ACC112 (cell line): ENCODE data around the gene HGFAC.

Source experiments
- H2AFZ ChIP-seq: fragments of 200-600 bp; sonication (generic); one replicate; pipeline ENCODE4 v1.6.0; 2017; ENCODE audit warnings: antibody characterized with exemption, low read length; ENCODE audit not compliant: unreplicated experiment
- H3K27ac ChIP-seq: fragments of 200-600 bp; sonication (generic); 2 replicates; pipeline ENCODE4 v1.5.1; 2014; ENCODE audit warnings: low read depth, mild to moderate bottlenecking, antibody characterized with exemption, low read length, moderate library complexity
- H3K27me3 ChIP-seq: fragments of 200-600 bp; sonication (generic); 2 replicates; pipeline ENCODE4 v1.6.1; 2014; ENCODE audit warnings: mild to moderate bottlenecking, antibody characterized with exemption, low read length, moderate library complexity, mixed read lengths; ENCODE audit not compliant: insufficient read depth
- H3K36me3 ChIP-seq: fragments of 200-600 bp; sonication (generic); 2 replicates; pipeline ENCODE4 v1.6.1; 2016; ENCODE audit warnings: mild to moderate bottlenecking, antibody characterized with exemption, low read length, moderate library complexity, mixed read lengths; ENCODE audit not compliant: insufficient read depth
- H3K4me1 ChIP-seq: fragments of 200-600 bp; sonication (generic); one replicate; pipeline ENCODE4 v1.6.1; 2016; ENCODE audit warnings: low read length, mixed read lengths; ENCODE audit not compliant: insufficient read depth, unreplicated experiment, control insufficient read depth
- H3K4me3 ChIP-seq: fragments of 200-600 bp; sonication (generic); 2 replicates; pipeline ENCODE4 v1.5.1; 2014; ENCODE audit warnings: mild to moderate bottlenecking, low read depth, low read length
- H3K79me2 ChIP-seq: fragments of 200-600 bp; sonication (generic); one replicate; pipeline ENCODE4 v1.6.0; 2016; ENCODE audit warnings: low read length; ENCODE audit not compliant: control insufficient read depth, unreplicated experiment, insufficient read depth

Gene HGFAC

GRCh38 chr4:3411676-3412075 lies 30.1 kb upstream of the HGFAC start:
- Histone ChIP-seq H3K36me3 (no peaks in the 10 kb centered on the region), H3K4me3 (no peak overlapping the region), H3K4me1 (no peaks in the 10 kb centered on the region), H3K79me2 (no peaks in the 10 kb centered on the region), H3K27ac (no peak overlapping the region), H3K27me3 (no peaks in the 10 kb centered on the region), H2AFZ (no peak overlapping the region)

GRCh38 chr4:3412257-3413020 lies 29.3 kb upstream of the HGFAC start:
- Histone ChIP-seq H3K79me2 (no peaks in the 10 kb centered on the region), H3K4me1 (no peaks in the 10 kb centered on the region), H3K4me3 (no peak overlapping the region), H2AFZ (no peak overlapping the region), H3K27me3 (no peaks in the 10 kb centered on the region), H3K27ac (no peak overlapping the region), H3K36me3 (no peaks in the 10 kb centered on the region)

- no peaks in the 10 kb centered on the region for H3K4me1 ChIP-seq
- no peaks in the 10 kb centered on the region for H3K79me2 ChIP-seq
- H3K27me3 ChIP-seq: no peaks in the 10 kb centered on the region
- H2AFZ ChIP-seq: no peak overlapping the region
- no peaks in the 10 kb centered on the region for H3K36me3 ChIP-seq
- no peak overlapping the region for H3K4me3 ChIP-seq
- H3K27ac ChIP-seq: no peak overlapping the region
These were observed 28.5 kb upstream of the HGFAC start for GRCh38 chr4:3413217-3413671.

GRCh38 chr4:3413675-3414420 lies 27.9 kb upstream of the HGFAC start:
- Histone ChIP-seq H3K27ac (no peak overlapping the region), H3K4me3 (no peak overlapping the region), H3K4me1 (no peaks in the 10 kb centered on the region), H3K36me3 (no peaks in the 10 kb centered on the region), H3K27me3 (no peaks in the 10 kb centered on the region), H3K79me2 (no peaks in the 10 kb centered on the region), H2AFZ (no peak overlapping the region)

- Histone ChIP-seq H2AFZ (no peak overlapping the region), H3K27ac (no peak overlapping the region), H3K79me2 (no peaks in the 10 kb centered on the region), H3K27me3 (no peaks in the 10 kb centered on the region), H3K4me3 (no peak overlapping the region), H3K36me3 (no peaks in the 10 kb centered on the region), H3K4me1 (no peaks in the 10 kb centered on the region)
These were observed 27.1 kb upstream of the HGFAC start for GRCh38 chr4:3414421-3415279.

- Histone ChIP-seq H2AFZ (no peak overlapping the region), H3K36me3 (no peaks in the 10 kb centered on the region), H3K79me2 (no peaks in the 10 kb centered on the region), H3K4me3 (no peak overlapping the region), H3K27me3 (no peaks in the 10 kb centered on the region), H3K27ac (no peak overlapping the region), H3K4me1 (no peaks in the 10 kb centered on the region)
These were observed 26.2 kb upstream of the HGFAC start for GRCh38 chr4:3415471-3416141.

- Histone ChIP-seq H3K79me2 (no peaks in the 10 kb centered on the region), H3K27ac (no peak overlapping the region), H3K4me3 (no peak overlapping the region), H3K27me3 (no peaks in the 10 kb centered on the region), H2AFZ (no peak overlapping the region), H3K36me3 (no peaks in the 10 kb centered on the region), H3K4me1 (no peaks in the 10 kb centered on the region)
These were observed 25.5 kb upstream of the HGFAC start for GRCh38 chr4:3416270-3416669.

- Histone ChIP-seq H3K27me3 (no peaks in the 10 kb centered on the region), H3K36me3 (no peaks in the 10 kb centered on the region), H3K79me2 (no peaks in the 10 kb centered on the region), H2AFZ (no peak overlapping the region), H3K27ac (no peak overlapping the region), H3K4me3 (no peak overlapping the region), H3K4me1 (no peaks in the 10 kb centered on the region)
These were observed 24.9 kb upstream of the HGFAC start for GRCh38 chr4:3416821-3417221.

- Histone ChIP-seq H3K36me3 (no peaks in the 10 kb centered on the region), H2AFZ (no peak overlapping the region), H3K27ac (no peak overlapping the region), H3K79me2 (no peaks in the 10 kb centered on the region), H3K27me3 (no peaks in the 10 kb centered on the region), H3K4me1 (no peaks in the 10 kb centered on the region), H3K4me3 (no peak overlapping the region)
These were observed 24.3 kb upstream of the HGFAC start for GRCh38 chr4:3417448-3417847.

GRCh38 chr4:3418029-3418762 lies 23.6 kb upstream of the HGFAC start:
- no peak overlapping the region for H3K27ac ChIP-seq
- no peaks in the 10 kb centered on the region for H3K79me2 ChIP-seq
- no peaks in the 10 kb centered on the region for H3K36me3 ChIP-seq
- no peak overlapping the region for H3K4me3 ChIP-seq
- no peaks in the 10 kb centered on the region for H3K27me3 ChIP-seq
- H3K4me1 ChIP-seq: no peaks in the 10 kb centered on the region
- no peak overlapping the region for H2AFZ ChIP-seq
